DLD1 (cell line): ENCODE data around the gene PRLHR.
"Not testable (repeated sequence)": the region's sequence is repeated elsewhere in the genome, so short reads cannot be mapped to it uniquely, and the experiment has no call there.

Experiments
- in situ Hi-C: cut with HindIII; loops from 2 replicates; pipeline ENCODE4 v1.10.0; 2017; ENCODE audit warnings: low sequenced_read_pairs

Gene PRLHR

DNA sequence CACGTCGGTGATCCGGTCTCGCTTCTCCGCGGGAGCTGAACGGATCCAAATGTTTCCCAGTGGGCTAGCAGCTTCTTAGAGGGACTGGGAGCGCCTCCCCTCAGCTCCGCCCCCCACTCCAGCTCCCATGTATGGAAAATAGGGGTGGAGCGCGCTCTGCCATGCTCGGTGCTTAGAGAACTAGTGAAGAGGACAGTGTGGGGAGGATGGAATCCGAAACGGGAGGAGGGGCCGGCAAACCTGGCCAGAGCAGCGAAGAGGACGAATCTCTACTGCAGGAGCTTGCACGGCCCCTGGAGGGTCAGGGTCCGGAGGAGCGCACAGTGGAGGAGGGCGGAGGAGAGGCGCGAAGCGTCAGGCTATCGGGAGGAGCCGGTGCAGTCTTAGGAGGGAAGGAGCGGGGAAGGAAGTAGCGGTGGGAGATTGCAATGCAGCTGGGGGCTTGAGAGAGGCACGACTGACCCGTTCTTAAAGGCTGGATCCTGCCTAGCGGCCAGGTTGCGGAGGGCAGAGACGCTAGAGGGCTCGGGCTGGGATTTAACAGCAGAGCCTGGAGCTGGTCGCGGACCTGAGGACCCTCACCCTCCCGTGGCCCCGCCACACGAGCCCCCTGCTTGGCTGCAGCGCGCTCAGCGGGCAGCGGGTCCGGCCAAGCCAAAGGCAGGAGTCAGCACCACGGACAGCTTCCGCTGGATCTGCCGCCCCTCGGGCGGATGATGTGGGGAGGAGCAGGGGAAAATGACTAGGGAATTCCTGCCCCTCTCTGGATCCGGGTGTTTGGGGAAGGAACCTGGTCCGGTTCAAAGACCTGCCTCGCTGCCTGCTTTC is at the start of gene PRLHR:
Gene PRLHR (minus strand): TSS at position 51 of the 828 bp plus-strand sequence. CDS start 404 bp downstream, outside the sequence.
- in situ Hi-C loops, result no loop called here

DNA sequence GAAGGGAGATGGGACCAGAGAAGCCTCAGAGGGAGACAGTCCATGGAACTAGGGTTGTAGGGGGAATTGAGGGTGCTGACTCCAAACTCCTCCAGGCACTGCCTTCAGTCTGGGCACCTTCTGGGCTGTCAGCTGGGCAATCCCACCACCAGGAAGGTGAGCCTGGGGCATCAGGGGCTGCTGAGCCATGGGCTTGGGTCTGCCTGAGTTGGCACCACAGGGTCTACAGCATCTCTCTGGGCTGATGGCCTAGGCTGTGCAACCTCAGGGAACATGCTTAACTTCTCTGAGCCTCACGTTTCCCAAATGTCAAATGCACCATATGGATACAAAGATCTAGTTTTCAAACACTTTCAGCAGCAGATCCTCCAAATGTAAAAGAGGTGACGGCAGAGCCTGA is 46.8 kb upstream of the PRLHR start:
- in situ Hi-C loops, result no loop called here

DNA sequence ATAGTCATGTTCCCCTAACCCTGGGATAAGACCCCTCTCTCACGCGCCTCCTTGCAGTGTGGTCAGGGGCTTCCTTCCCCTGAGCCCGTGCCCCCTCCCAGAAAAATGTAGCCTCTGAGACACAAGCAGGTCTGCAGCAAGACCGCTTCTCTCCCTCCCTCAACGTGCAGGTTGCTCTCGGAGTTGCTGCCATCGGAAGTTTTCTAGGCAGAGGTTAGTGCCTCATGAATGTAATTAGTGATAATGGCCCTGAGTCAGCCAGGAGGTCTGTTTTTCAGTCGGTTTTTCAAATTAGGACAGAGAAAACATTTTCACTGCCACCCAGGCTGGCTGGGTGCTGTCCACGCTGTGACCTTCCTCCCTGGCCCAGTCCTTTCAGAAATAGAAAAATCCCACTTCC is 43.2 kb upstream of the PRLHR start:
- in situ Hi-C loops, result no loop called here

GRCh38 chr10:118635674-118636402 is 40.4 kb upstream of the PRLHR start:
- in situ Hi-C loops, result no loop called here

GRCh38 chr10:118633786-118634185 is 38.3 kb upstream of the PRLHR start:
- in situ Hi-C loops, result no loop called here

- in situ Hi-C loops, result no loop called here
Measured at GRCh38 chr10:118629211-118629610, 33.8 kb upstream of the PRLHR start.

GRCh38 chr10:118628397-118628796 is 32.9 kb upstream of the PRLHR start:
- in situ Hi-C loops, result no loop called here

GRCh38 chr10:118626953-118627352 is 31.5 kb upstream of the PRLHR start:
- in situ Hi-C loops, result no loop called here

GRCh38 chr10:118625504-118625903 is 30.1 kb upstream of the PRLHR start:
- in situ Hi-C loops, result no loop called here

DNA sequence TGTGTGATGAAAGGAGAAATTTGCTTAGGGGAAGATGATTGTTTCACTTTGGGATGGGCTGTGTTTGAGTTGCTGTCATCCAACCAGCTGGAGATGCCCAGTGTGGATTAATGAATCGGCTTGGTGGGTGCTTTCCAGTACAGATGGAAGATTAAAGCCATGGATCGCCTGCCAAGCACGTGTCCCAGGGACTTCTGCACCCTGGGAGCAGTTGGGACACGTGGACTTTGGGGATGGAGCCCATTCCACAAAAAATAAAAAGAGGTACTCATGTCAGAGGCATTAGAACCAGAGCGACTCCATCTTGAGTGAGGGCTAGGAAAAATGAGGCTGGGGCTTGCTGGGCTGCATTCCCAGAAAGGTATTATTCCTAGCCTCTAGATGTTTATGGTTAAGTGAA is 29.3 kb upstream of the PRLHR start:
- in situ Hi-C loops, result no loop called here

DNA sequence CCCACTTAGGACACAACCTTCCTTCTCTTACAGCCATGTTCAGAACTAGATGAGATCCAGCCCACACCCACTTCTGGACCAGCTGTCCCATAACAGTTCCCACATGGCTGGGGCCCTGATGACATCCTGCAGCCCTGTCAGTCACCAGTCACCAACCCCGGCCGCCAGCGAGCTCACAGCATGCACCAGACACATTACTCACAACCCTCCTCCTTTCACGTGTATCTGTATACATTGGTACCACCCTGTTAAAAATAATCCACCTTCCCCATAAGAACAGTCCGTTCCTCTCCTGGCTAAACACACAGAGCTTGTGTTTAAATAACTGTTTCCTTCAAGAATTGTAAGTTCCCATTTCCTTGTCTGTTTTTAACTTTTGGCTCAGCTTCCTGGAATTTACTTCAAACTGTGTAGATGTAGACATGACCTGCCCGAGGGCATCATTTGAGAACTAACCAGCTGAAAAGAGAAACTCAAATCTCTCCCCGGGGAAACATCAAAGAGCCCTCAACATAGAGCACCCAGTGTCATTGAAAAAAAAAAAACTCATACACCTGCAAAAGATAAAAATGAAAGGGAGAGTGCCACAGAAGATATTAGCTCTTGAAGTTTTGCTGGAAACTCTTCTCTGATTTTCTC is 26.0 kb upstream of the PRLHR start:
- in situ Hi-C loops, result no loop called here

DNA sequence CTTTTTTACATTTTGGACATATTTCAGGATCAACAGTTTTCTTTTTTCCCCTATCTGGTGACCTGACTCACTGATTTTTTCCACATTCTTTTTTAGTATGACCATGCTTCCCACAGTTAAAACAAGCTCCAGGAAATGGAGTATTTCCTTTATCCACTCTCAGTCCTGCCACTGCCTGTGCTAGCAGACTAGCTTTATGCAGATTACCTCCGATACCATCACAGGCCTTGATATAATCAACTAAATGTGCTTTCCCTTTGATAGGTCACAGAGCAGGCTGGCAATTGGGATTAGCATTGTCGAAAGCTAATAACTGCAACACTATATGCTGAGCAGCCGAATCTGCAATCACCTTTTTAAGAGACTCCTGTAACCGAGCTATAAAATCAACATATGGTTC is 18.4 kb upstream of the PRLHR start:
- in situ Hi-C loops, result not testable (repeated sequence)

DNA sequence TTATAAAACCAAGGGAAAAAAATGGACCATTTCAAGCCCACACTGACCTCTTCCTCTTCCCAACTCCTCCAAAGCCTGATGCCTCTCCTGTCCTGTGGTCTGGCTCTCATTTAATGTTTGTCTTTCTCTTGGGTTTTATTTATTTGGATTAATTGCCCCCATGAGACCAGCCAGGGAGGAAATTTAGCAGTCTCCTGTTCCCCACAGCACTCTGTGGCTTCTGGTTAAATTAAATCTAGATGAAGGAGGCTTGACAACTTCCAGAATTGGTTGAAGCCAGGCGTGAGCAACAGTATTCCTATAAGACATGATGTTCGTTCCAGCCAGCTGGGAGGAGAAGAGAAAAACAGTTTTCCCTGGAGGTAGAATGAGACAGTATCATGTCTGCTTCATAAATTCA is 15.1 kb upstream of the PRLHR start:
- in situ Hi-C loops, result no loop called here

DNA sequence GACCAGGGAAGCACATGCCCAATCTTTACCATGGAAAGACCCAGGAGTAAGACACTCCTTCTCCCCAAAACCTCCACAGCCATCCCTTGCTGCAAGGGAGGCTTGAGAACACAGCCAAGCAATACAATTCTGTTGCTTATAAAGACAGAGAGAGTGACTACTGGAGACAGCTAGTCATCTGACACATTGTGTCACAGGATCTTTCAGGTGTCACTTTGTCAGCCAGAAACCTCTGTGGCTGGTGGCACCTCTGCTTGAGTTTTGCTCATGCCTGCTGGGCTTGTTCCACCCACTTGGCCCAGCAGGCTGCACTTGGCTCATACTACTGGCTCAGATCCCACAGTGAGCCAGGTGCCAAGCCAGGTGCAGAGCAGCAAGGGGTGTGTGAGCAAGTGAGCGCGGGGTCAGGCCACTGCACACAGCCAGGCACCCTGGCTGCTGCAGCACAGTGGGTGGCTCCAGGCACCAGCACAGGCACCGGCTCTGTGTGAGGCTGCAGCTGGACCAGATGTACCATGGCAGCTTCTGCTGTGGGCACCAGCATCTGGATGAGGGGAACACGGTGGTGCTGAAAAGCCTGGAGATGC is 12.4 kb upstream of the PRLHR start:
- in situ Hi-C loops, result no loop called here

DNA sequence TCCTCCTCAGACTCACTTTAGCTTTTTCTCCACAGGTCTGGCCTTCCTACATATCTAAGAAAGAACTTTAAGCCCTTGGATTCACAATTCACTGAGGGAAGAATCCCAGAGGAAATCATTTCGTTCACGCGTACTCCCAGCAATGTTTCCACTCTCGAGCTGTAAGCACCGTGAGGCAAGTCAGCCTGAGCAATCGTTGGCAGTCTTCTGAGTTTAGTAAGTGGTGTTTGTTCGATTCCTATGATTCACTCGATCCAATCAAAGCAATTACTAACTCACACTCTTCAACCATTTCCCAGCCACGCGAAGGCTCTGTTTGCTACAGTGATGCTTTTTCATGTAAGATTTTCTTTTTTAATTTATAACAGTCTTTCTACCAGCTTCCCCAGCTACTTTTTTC is 10.2 kb upstream of the PRLHR start:
- in situ Hi-C loops, result no loop called here

DNA sequence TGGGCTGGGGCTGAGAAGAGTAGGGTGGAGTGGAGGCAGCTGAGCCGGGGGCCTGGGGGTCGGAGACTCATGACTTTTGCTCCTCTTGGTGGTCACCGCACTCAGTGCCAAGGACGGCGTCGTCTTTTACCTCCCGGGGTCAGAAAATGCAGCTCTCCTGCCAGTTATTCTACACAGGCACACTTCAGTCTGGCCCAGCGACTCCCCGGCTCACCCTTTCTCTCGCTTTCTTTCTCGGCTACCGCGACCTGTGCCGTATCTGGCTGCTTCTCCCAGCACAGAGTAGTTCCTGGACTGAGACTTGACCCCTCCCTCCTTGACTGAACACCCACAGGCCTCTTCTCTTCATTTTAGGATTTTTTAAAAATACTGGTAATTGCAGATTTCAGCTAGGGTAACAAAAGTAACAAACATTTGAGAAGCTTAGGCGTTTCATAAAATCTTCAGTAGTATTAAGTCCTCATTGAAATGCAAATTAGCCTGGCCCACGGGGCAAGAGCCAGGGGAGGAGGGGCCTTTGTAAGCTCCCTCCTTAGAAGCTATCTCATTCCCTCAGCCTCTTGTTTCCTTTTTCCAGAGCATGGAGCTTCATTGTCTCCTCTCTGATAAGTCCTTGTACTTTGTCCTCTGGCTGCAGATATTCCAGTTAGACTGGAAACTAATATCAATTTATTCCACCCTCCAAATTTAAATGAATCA is 1.1 kb upstream of the PRLHR start:
- in situ Hi-C loops, result no loop called here

- in situ Hi-C loops, result no loop called here
Measured at GRCh38 chr10:118595064-118595420, 406 bp downstream of the PRLHR start.

DNA sequence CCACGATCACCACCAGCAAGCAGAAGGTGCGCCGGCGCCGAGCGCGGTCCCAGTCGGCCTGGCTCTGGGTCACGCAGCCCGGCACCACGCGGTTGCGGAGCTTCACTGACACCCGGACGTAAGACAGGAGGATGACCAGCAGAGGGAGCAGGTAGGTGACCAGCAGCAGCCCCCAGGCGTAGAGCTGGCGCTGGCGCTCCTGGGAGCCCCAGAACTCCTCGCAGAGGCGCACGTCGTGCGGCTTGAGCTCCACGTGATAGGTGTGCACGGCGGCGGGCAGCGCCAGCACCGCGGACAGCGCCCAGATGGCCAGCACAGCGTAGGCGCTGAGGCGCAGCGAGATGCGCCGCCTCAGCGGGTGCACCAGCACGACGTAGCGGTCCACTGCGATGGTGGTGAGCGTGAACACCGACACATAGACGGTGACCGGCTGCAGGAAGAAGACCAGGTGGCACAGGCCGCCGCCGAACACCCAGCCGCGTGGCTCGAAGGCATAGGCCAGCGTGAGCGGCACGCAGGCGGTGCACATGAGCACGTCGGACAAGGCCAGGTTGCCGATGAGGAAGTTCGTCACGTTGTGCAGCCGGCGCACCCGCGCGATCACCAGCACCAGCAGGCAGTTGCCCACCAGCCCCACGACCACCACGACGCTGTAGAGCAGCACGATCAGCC is 920 bp downstream of the PRLHR start:
- in situ Hi-C loops, result no loop called here

GRCh38 chr10:118592675-118593330 is 2.6 kb downstream of the PRLHR start:
- in situ Hi-C loops, result no loop called here

- in situ Hi-C loops, result no loop called here
Measured at GRCh38 chr10:118590334-118590733, 5.1 kb downstream of the PRLHR start.
